B cell (primary cell): ENCODE data around the gene PPP1R8. TPM values are rescaled to one million over a fixed set of nuclear protein-coding genes. Genes with fewer than 3 reads are reported as not detected.

Experiments
- ATAC-seq: fragments of 200-7000 bp; cut with Tn5 transposase; one replicate; pipeline ENCODE4 v1.10.0; 2021; ENCODE audit warnings: low read depth, mild to moderate bottlenecking, moderate number of reproducible peaks, moderate library complexity
- CTCF ChIA-PET: fragments of 350-600 bp; sonication (Branson Sonifier 250); formaldehyde crosslinking; loops from one replicate; lab custom pipeline; 2021; ENCODE audit warnings: antibody characterized with exemption, inconsistent platforms; lab: Charles Lee
- POLR2A ChIA-PET: fragments of 350-600 bp; sonication (Branson Sonifier 250); formaldehyde crosslinking; loops from one replicate; lab custom pipeline; 2021; ENCODE audit warnings: antibody characterized with exemption; lab: Charles Lee
- DNase-seq: peaks from one replicate; pipeline ENCODE4 v3.0.0; 2013
- H2AFZ ChIP-seq: 2 replicates; pipeline ENCODE4 v1.6.1; 2012; ENCODE audit warnings: mild to moderate bottlenecking, low read depth, low read length; ENCODE audit not compliant: insufficient read depth, poor library complexity, severe bottlenecking
- H3K27ac ChIP-seq, 2 donors: 1 replicate in 1 of 2; 2 replicates in 1 of 2; pipeline ENCODE4 v1.5.1; 2012 to 2013; ENCODE audit warnings: low read length in 2 of 2, mild to moderate bottlenecking in 2 of 2, moderate library complexity in 1 of 2
- H3K27me3 ChIP-seq, 4 experiments: fragments of 200-600 bp in 1 of 4; sonication (generic) in 1 of 4; replicated peaks in 1 of 4; 1 replicate in 2 of 4; 2 replicates in 2 of 4; pipeline versions ENCODE4 v1.6.1 to v1.7.0; 2013 to 2016; ENCODE audit warnings: low read length in 3 of 4, mild to moderate bottlenecking in 2 of 4, mixed read lengths in 1 of 4, moderate library complexity in 1 of 4; ENCODE audit not compliant: insufficient read depth in 4 of 4, control insufficient read depth in 3 of 4; ENCODE audit errors: control extremely low read depth in 1 of 4
- H3K36me3 ChIP-seq, 2 experiments: replicated peaks in 1 of 2; 1 replicate in 1 of 2; 2 replicates in 1 of 2; pipeline versions ENCODE4 v1.6.1 to v1.7.1; 2013; ENCODE audit warnings: low read length in 1 of 2; ENCODE audit not compliant: insufficient read depth in 2 of 2, control insufficient read depth in 1 of 2; ENCODE audit errors: control extremely low read depth in 1 of 2, extremely low read depth in 1 of 2
- H3K4me1 ChIP-seq, 2 donors: fragments of 200-600 bp in 1 of 2; sonication (generic) in 1 of 2; 1 replicate in 1 of 2; 2 replicates in 1 of 2; pipeline versions ENCODE4 v1.5.1 to v1.6.1; 2013 to 2017; ENCODE audit warnings: low read length in 2 of 2; ENCODE audit not compliant: control insufficient read depth in 2 of 2, insufficient read depth in 2 of 2
- H3K4me2 ChIP-seq: replicated peaks from 2 replicates; pipeline ENCODE3; 2012; ENCODE audit warnings: mild to moderate bottlenecking, low read depth, low read length; ENCODE audit not compliant: poor library complexity, severe bottlenecking
- H3K4me3 ChIP-seq, 5 experiments: fragments of 200-600 bp in 1 of 5; sonication (generic) in 1 of 5; 1 replicate in 3 of 5; 2 replicates in 2 of 5; pipeline versions ENCODE4 v1.5.1 to v1.7.0; 2011 to 2016; ENCODE audit warnings: low read length in 4 of 5, mild to moderate bottlenecking in 4 of 5, low read depth in 2 of 5, control low read depth in 1 of 5, moderate library complexity in 1 of 5; ENCODE audit not compliant: insufficient read depth in 1 of 5; ENCODE audit errors: control extremely low read depth in 1 of 5, extremely low read depth in 1 of 5
- H3K79me2 ChIP-seq: fragments of 200-600 bp; sonication (generic); one replicate; pipeline ENCODE4 v1.6.0; 2016; ENCODE audit warnings: low read length; ENCODE audit not compliant: control insufficient read depth, insufficient read depth
- H3K9ac ChIP-seq: fragments of 200-600 bp; sonication (generic); 2 replicates; pipeline ENCODE4 v1.6.1; 2017; ENCODE audit warnings: mild to moderate bottlenecking, low read length, moderate library complexity
- H3K9me3 ChIP-seq, 3 donors: one replicate each; pipeline versions ENCODE4 v1.6.1 to v1.7.1; 2013; ENCODE audit warnings: low read length in 2 of 3; ENCODE audit not compliant: control insufficient read depth in 2 of 3, insufficient read depth in 1 of 3; ENCODE audit errors: control extremely low read depth in 1 of 3
- H4K20me1 ChIP-seq: 2 replicates; pipeline ENCODE4 v1.6.0; 2012; ENCODE audit warnings: mild to moderate bottlenecking, low read length; ENCODE audit not compliant: insufficient read depth, control insufficient read depth, poor library complexity, severe bottlenecking
- H3K27ac Mint-ChIP-seq: one replicate; pipeline ENCODE4 v1.8.0; 2021; ENCODE audit warnings: mixed read lengths
- H3K27me3 Mint-ChIP-seq: one replicate; pipeline ENCODE4 v1.8.0; 2021; ENCODE audit warnings: mixed read lengths
- H3K4me1 Mint-ChIP-seq: one replicate; pipeline ENCODE4 v1.8.0; 2021; ENCODE audit warnings: mixed read lengths
- H3K4me3 Mint-ChIP-seq: one replicate; pipeline ENCODE4 v1.8.0; 2021; ENCODE audit warnings: mixed read lengths
- H3K9me3 Mint-ChIP-seq: one replicate; pipeline ENCODE4 v1.8.0; 2022; ENCODE audit warnings: mixed read lengths; ENCODE audit not compliant: insufficient read depth
- EZH2 ChIP-seq: IDR thresholded peaks from 2 replicates; pipeline ENCODE4 v1.6.1; 2012; ENCODE audit warnings: borderline replicate concordance, low read depth, mild to moderate bottlenecking, moderate library complexity, low read length; ENCODE audit not compliant: insufficient read depth, poor library complexity, severe bottlenecking
- WGBS: methylation state at CpG from one replicate; pipeline ENCODE4 v1.1.5; 2013; ENCODE audit warnings: missing lambda C conversion rate; ENCODE audit not compliant: insufficient coverage; 5-methylcytosine and 5-hydroxymethylcytosine counted together
- intact Hi-C: fragments of 100-400 bp; cut with micrococcal nuclease; formaldehyde crosslinking; loops from one replicate; pipeline ENCODE4 v1.10.0; 2022
- polyA plus RNA-seq: library from polyadenylated mRNA; depleted of rRNA; stranded (reverse); fragments of >200 nt; gene quantifications from 2 replicates; pipeline ENCODE4 v1.2.3, GENCODE V29; 2012
- total RNA-seq, 2 donors: library from RNA; stranded (reverse); fragments of 120-200 nt in 1 of 2; gene quantifications; 1 replicate in 1 of 2; 2 replicates in 1 of 2; pipeline versions ENCODE4 v1.2.3 to v1.2.4, GENCODE V29; 2013 to 2022
- TF ChIP-seq, protein P1 (sequence below): fragments of 200-600 bp; IDR thresholded peaks from one replicate; pipeline ENCODE4 v1.8.0; 2022; ENCODE audit warnings: antibody characterized with exemption, mild to moderate bottlenecking

PPP1R8 gene
- total and polyA plus RNA-seq, 2 donors (not counting 1 experiment from before 2014, with no cell fraction given), result 23.9 to 45.1 TPM

DNA sequence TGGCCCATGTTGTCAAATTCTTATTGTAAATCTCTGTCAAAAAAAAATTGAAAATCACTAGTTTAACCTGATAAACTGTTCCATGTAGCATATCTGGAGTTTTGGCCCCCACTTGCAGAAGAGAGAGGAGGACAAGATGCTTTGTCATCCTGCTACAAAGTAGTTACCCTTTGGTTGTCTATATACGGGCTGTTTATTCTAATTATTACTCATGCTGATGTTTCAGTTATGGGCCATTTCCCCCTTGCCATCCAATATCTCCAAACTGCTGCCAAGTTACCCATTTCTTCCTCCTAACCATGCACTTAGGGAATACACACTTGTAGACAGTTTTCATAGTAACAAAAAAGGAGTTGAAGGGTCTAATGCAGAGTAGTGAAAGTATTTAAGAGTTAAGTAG is 35.0 kb upstream of the PPP1R8 start:
- Histone ChIP-seq H3K27ac (no peak overlapping the region), H4K20me1 (peaks cover 6% of the 10 kb centered on the region), H3K4me1 (no peaks in the 10 kb centered on the region), H3K4me2 (no peak overlapping the region), H3K79me2 (no peaks in the 10 kb centered on the region), H3K9me3 (no peaks in the 10 kb centered on the region), H3K27me3 (no peaks in the 10 kb centered on the region), H3K4me3 (no peak overlapping the region), H3K36me3 (peaks cover 7 to 68% of the 10 kb centered on the region in 2 experiments), H3K9ac (no peak overlapping the region), H2AFZ (no peak overlapping the region)
- Mint-ChIP-seq H3K9me3 (no peaks in the 10 kb centered on the region), H3K4me3 (no peak overlapping the region), H3K27me3 (no peaks in the 10 kb centered on the region), H3K4me1 (no peaks in the 10 kb centered on the region), H3K27ac (no peak overlapping the region)
- DNase-seq (no peak), ATAC-seq (no peak)
- no peak for TF ChIP-seq EZH2
- TF ChIP-seq, protein P1, sequence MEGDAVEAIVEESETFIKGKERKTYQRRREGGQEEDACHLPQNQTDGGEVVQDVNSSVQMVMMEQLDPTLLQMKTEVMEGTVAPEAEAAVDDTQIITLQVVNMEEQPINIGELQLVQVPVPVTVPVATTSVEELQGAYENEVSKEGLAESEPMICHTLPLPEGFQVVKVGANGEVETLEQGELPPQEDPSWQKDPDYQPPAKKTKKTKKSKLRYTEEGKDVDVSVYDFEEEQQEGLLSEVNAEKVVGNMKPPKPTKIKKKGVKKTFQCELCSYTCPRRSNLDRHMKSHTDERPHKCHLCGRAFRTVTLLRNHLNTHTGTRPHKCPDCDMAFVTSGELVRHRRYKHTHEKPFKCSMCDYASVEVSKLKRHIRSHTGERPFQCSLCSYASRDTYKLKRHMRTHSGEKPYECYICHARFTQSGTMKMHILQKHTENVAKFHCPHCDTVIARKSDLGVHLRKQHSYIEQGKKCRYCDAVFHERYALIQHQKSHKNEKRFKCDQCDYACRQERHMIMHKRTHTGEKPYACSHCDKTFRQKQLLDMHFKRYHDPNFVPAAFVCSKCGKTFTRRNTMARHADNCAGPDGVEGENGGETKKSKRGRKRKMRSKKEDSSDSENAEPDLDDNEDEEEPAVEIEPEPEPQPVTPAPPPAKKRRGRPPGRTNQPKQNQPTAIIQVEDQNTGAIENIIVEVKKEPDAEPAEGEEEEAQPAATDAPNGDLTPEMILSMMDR, result no peak
- ChIA-PET POLR2A (no interaction called here), CTCF (no interaction called here)
- WGBS, result no CpG with 5 or more reads among the region's 1 CpG
- intact Hi-C loops, result no loop called here

DNA sequence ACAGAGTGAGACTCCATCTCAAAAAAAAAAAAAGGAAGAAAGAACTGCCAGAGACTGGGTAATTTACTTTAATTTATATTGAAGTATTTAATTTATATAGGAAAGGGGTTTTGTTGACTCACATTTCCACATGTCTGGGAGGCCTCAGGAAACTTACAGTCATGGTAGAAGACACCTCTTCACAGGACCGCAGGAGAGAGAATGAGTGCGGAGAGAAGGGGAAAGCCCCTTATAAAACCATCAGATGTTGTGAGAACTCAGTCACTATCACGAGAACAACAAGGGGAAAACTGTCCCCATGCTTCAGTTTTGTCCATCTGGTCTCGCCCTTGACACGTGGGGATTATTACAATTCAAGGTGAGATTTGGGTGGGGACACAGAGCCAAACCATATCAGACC is 25.8 kb upstream of the PPP1R8 start:
- no peak overlapping the region for H3K4me3 ChIP-seq
- no peaks in the 10 kb centered on the region for H3K4me1 ChIP-seq
- ATAC-seq (no peak), DNase-seq (no peak)
- no peaks in the 10 kb centered on the region for H3K27me3 ChIP-seq
- intact Hi-C loops, result no loop called here
- no peak overlapping the region for H3K4me3 Mint-ChIP-seq
- 80% methylated on average over 1 of the region's 5 CpGs for WGBS
- H3K9me3 Mint-ChIP-seq, result no peaks in the 10 kb centered on the region
- no peak overlapping the region for H3K4me2 ChIP-seq
- no peaks in the 10 kb centered on the region for H4K20me1 ChIP-seq
- H3K9ac ChIP-seq, result no peak overlapping the region
- ChIA-PET CTCF (interaction anchor here (0.6 kb wide), 1 partner anchor 746 kb away, joined by 3 read pairs; no protein-coding TSS in a partner anchor), POLR2A (interaction anchor here (0.7 kb wide), 1 partner anchor 813 kb away, joined by 3 read pairs; no protein-coding TSS in a partner anchor)
- no peaks in the 10 kb centered on the region for H3K27me3 Mint-ChIP-seq
- TF ChIP-seq EZH2, result no peak
- TF ChIP-seq, protein P1, result no peak
- H3K36me3 ChIP-seq, result peaks cover 0 to 45% of the 10 kb centered on the region in 2 experiments
- no peak overlapping the region for H3K27ac Mint-ChIP-seq
- H3K27ac ChIP-seq, result no peak overlapping the region
- H3K79me2 ChIP-seq, result no peaks in the 10 kb centered on the region
- H3K9me3 ChIP-seq, result no peaks in the 10 kb centered on the region
- H3K4me1 Mint-ChIP-seq, result no peaks in the 10 kb centered on the region
- no peak overlapping the region for H2AFZ ChIP-seq
